SU-DHL-6 (cell line): Measurements from ENCODE around the gene DUOX2.

Source experiments
- EZH2phosphoT487 ChIP-seq: fragments of 200-600 bp; sonication (generic), shearing (Covaris generic); conservative IDR thresholded peaks from 2 replicates; pipeline ENCODE4 v1.6.1; 2018; ENCODE audit warnings: mild to moderate bottlenecking, antibody characterized with exemption, low read length, moderate library complexity, mixed read lengths
- TF ChIP-seq, protein P1 (sequence below): fragments of 200-600 bp; sonication (generic); IDR thresholded peaks from one replicate; pipeline ENCODE4 v1.5.1; 2017; ENCODE audit warnings: antibody characterized with exemption, mild to moderate bottlenecking, low read length, moderate library complexity; ENCODE audit not compliant: insufficient read depth, poor library complexity, severe bottlenecking

DNA sequence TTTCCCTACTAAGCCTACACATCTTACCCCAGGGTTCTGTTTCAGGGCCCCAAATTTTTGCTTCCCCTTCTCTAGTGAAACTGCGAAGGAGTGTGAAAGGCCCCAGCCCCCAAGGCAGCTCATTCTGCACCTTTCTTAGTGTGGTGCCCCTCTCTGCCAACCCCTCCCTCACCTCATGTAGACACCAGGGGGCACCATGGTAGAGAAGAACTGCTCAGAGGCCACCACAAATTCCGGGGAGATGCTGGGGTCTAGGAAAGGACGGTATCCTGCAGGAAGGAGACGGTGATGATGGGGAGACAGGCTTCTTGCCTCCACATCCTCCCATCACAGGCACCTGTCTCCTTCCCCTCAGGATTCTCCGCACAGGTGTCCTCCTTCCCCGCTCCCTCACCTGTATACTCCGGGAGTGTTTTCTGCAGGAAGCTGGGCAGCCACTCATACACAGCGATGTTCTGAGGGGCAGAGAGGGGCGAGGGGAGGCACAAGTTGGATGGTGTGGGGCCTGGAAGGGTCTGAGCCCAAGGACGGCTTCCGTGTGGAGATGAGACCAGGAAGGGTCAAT lies 3.6 kb downstream of the DUOX2 start:
- TF ChIP-seq, protein P1, sequence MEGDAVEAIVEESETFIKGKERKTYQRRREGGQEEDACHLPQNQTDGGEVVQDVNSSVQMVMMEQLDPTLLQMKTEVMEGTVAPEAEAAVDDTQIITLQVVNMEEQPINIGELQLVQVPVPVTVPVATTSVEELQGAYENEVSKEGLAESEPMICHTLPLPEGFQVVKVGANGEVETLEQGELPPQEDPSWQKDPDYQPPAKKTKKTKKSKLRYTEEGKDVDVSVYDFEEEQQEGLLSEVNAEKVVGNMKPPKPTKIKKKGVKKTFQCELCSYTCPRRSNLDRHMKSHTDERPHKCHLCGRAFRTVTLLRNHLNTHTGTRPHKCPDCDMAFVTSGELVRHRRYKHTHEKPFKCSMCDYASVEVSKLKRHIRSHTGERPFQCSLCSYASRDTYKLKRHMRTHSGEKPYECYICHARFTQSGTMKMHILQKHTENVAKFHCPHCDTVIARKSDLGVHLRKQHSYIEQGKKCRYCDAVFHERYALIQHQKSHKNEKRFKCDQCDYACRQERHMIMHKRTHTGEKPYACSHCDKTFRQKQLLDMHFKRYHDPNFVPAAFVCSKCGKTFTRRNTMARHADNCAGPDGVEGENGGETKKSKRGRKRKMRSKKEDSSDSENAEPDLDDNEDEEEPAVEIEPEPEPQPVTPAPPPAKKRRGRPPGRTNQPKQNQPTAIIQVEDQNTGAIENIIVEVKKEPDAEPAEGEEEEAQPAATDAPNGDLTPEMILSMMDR = no peak
- TF ChIP-seq EZH2phosphoT487 = no peak
